Occipital lobe (tissue), 2 donors: ENCODE measurements around the gene ICAM1. TPM values are rescaled to one million over a fixed set of nuclear protein-coding genes. Genes with fewer than 3 reads are reported as not detected.
"Not testable (repeated sequence)": the region's sequence is repeated elsewhere in the genome, so short reads cannot be mapped to it uniquely, and the experiment has no call there.

ENCODE experiments used
- DNase-seq: peaks from one replicate; lab custom pipeline; 2025; lab: John Stamatoyannopoulos, UW
- total RNA-seq: library from RNA; depleted of rRNA; stranded (reverse); fragments of >200 nt; gene quantifications from one replicate; pipeline ENCODE4 v1.2.3, GENCODE V29; 2014

Gene ICAM1
- total RNA-seq, result 1.6 TPM

GRCh38 chr19:10270616-10271394 lies at the start of gene ICAM1:
Gene ICAM1 (plus strand): TSS chr19:10271120. CDS start chr19:10271160, 40 bp downstream.
- DNase-seq, result peak; percentile 13

DNA sequence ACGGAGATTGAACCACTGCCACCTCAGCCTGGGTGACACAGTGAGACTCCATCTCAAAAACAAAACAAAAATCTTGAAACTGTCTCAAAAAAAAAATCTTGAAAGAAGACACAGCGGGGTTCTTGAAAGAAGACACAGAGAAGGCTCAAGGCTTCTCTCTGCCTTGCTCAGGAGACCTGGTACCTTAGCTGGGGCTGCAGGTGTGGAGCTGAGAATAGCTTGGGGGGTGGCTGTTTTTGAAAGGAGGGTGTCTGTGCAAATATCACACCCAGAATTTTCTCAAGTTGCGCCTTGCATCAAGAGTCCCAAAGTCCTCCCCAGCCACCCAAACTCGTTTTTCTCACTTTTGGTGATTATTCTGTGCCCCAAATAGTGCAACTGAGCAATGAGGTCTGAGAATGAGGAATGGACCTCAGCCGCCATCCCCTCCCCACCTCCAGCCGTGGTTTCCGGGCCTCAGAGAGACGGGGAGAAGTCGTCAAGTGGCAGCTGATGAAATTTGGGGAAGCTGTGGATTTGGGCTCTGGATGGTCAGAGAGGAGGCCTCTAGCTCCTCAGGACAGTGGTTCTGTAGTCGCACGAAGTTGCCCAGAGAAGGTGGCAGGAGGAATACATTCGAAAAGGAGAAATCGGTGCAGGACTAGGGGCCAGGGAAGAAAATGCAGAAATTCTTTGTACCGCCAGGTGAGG lies 48.6 kb upstream of the ICAM1 start:
- DNase-seq, result no peak

DNA sequence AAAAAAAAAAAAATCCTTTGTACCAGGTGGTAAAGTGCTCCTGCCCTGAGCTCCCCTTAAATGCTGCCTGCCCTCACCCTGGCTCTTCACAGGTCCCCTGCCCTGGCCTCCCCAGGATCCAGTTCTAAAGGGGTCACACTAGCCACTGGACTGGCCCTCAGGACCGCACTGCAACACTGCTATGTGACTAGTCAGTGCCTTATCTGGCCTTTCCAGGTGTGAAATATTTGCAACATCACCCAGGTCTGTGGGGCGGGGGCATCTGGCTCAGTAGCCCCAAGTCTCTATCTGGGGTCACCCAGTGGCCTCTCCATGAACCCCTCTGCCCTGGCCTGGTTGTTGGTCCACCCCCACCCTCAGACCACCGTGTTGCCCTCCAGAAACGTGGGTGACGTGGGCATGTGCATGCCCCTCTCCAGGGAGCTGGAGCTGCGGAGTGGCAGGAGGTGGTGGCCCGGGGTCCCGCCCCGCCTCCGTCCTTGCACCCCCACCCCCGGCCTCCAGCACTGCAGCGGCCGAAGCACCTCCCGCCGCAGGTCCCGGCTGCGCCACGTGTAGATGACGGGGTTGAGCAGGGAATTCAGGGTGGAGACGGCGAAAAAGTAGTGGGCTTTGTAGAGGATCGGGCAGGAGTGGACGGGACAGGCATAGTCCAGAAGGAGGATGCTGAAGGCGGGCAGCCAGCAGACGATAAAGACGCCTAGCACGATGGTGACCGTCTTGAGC lies 47.3 kb upstream of the ICAM1 start:
- no peak for DNase-seq

DNA sequence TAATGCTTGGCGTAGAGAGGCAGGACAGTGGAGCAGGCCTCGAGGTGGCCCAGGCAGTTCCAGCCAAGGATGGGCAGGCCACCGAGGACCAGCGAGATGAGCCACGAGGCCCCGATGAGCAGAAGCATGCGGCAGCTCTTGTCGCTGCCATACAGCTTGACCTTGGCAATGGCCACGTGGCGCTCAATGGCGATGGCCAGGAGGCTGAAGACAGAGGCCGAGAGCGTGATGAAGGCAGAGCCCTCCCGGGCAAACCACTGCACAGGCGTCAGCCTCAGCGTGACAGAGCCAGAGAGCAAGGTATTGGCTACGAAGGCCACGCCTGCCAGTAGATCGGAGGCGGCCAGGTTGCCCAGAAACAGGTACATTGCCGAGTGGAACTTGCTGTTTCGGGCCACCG lies 46.6 kb upstream of the ICAM1 start:
- DNase-seq, result no peak

DNA sequence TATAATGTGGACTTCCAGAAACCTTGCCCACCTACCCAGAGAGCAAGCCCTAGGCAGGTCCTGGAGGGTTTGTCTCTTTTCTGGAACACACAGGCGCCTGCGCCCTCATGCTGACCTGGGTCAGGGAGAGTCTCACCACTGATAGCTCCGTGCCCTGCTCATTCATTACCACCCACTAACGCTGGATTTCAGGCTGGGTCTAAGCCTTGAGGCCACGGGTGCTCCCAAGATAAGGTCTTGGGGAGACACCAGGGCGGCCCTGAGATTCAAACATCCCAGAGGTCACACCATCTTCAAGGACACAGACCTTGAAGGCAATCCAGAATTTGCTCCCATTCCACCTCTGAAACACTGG lies 44.9 kb upstream of the ICAM1 start:
- no peak for DNase-seq

DNA sequence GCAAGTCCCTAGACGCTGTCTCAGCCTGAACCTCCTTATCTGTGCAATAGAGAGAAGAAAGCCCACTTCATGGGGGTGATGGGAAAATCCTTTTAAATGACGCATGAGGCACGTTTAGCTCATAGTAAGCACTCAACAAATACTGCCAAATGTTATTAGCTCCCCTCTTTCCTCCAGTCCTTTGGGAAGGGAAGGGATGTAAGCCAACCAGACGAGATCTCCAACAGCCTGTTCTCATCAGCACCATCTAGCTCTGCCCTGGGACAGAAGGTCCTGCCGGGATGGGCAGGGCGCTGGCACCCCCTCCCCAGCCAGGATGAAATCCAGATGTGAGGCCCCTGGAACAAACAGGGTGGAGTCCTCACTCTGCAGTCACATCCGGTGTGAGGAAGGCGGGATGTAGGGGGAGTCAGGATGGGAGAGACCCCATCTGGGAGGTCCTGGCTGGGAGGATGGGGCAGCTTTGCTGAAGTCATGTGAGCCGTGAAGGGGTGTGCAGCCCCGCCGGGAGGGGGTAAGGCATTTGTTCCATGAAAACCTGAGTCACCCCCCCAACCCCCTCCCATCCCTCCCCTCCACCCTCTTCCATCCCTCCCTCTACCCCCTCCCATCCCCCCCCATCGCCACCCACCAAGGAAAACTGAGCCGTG lies 44.4 kb upstream of the ICAM1 start:
- DNase-seq, result no peak

DNA sequence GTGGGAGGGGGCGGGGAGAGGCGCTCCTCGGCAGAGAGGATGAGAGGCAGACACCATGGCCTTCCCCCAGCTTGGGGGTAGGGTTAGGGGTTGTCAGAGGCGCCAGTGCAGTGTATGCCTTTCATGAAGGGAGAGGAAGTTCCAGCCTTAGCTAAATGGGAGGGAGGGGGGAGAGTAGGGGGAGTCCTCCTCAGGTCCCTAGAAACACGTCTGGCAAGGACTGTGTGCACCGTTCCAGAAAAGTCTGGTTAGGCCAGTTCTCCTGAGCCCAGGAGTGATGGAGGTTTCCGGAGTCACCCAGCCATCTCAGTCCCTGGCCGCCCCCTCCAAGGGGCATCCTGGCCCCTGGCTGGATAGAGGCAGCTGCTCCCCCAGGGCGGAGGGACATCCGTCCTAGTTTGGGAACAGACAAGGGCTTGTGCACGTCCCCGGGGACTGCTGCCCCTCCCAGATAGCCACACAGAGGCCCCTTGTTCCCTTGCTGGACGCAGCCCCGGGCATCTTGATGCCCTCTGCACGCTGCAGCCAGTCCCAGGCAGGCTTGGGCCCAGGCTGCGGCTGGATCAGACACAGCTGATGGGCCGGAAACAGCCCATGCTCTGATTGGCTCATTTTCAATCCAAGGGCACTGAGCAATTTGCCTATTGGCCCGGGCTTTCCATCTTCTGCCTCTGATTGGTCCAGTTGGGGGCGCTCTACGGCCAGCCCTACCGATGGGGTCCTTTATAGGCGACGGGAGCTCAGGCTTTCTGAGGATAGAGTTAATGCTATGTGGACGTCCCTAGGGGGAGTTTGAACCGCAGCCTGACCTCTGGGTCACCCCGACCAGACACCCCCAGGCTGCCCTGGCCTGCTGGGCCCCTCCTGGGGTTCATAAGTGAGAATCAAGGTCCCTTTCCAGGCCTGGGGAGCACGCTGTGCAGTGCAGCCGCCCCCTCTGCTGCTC lies 43.6 kb upstream of the ICAM1 start:
- DNase-seq, result peak; percentile 88

DNA sequence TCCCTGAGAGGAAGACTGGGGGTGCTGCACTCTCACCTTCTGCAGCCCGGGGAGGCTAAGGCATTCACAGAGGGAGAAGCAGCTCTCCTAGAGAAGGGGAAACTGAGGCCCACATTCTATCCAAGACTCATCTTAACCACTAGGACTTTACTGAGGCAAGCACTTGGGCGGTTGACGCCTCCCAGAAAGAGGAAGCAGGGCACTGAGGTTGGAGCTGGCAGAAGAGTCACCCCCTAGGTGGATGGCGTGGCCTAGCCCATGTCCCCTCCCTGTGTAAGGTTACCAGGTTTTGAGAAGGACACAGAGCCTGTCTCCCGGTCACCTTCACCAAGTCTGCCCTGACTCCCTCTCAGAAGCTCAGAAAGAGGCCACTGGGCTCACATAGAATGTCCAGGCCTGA lies 42.5 kb upstream of the ICAM1 start:
- no peak for DNase-seq

- no peak for DNase-seq
These were observed 42.0 kb upstream of the ICAM1 start for GRCh38 chr19:10228920-10229319.

DNA sequence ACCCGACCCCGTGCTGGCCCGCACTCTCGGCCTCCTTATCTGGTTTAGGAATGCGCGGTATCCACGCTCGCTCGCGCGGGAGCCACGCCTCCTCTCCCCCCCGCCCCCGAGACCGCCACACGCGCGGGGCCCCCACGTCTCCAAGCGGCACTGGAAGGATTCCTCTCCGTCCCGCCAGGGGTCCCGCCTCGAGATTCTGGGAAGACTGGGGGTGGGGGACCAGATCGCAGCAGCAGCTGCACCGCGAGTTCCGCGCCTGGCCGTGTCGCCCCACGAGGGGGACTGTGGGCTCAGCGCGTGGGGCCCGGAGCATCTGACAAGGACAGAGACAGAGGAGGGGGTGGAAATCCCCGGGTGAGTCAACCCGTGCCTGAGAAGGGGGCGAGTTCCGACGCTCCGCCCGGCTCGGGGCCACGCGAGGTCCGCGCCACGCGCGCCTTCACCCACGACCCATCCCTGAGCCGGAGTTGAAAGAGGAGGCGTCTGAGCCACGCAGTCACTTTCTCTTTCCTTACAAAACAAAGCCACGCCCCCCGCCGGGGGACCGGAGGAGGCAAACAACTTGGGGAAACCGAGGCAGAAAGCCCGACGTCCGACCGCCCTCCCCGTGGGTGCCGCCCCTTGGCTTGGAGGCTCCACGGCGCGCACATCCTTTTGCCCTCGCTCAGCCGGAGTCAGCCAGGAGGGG lies 40.6 kb upstream of the ICAM1 start:
- DNase-seq, result no peak

DNA sequence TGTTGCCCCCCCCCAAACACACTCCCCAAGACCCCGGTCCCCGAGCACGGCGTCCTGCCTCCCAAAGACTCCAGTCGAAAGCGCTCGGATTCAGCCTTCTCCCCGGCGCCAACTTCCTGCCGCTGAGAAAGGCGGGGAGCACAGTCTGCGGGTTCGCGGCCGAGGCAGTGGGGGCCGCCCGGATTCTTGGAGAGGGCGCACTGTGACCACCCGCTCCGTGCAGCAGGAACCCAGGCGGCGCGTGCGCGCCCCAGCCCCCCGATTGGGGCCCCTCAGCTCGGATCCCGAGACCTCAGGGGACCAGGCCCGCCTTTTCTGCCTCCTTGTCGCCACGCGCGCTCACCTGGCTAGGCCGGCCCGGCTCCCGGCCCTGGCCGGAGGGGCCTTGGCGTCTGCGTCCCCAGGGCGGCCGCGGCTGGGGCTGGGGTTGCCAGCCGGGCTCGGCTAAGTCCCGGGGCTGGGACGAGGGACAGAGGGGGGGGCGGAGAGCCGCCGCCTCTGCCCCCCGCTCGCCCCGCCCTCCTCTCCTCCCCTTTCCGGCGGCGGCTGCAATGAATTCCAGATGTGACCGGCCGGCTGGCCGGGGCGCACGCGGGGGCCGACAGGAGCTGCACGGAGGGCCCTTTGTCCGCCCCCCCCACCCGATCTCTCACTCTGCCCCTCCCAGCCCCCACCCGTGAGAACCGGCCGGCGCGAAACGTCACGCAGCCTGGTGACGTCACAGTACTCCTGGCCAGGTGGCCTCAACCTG lies 39.9 kb upstream of the ICAM1 start, which contains the start of gene S1PR2:
TSS of gene S1PR2 (minus strand) at position 471 of the 751 bp plus-strand sequence. CDS start 6,426 bp downstream, outside the sequence.
- no peak for DNase-seq

- no peak for DNase-seq
These were observed 39.2 kb upstream of the ICAM1 start for GRCh38 chr19:10231612-10232228.

GRCh38 chr19:10233946-10234345 lies 37.0 kb upstream of the ICAM1 start:
- DNase-seq, result no peak

- no peak for DNase-seq
These were observed 35.9 kb upstream of the ICAM1 start for GRCh38 chr19:10235003-10235402.

GRCh38 chr19:10235409-10235808 lies 35.5 kb upstream of the ICAM1 start:
- DNase-seq, result not testable (repeated sequence)

DNA sequence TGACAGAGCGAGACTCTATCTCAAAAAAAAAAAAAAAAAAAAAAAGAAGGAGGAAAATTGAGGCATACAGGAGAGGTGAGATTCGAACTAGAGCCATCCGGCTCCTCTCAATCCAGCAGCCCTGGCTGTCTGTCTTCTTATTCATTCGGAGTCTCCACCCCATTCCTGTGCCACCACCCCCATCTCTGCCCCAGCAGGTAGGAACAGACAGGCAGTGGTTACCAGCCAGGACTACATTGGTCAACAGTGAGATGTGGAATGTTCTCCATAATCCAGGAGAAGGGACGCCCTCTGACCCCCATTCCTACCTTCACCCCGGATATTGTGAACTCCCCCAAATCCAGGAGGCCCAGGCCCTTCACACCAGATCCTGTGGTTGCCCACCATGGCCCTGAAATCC lies 33.2 kb upstream of the ICAM1 start:
- no peak for DNase-seq

DNA sequence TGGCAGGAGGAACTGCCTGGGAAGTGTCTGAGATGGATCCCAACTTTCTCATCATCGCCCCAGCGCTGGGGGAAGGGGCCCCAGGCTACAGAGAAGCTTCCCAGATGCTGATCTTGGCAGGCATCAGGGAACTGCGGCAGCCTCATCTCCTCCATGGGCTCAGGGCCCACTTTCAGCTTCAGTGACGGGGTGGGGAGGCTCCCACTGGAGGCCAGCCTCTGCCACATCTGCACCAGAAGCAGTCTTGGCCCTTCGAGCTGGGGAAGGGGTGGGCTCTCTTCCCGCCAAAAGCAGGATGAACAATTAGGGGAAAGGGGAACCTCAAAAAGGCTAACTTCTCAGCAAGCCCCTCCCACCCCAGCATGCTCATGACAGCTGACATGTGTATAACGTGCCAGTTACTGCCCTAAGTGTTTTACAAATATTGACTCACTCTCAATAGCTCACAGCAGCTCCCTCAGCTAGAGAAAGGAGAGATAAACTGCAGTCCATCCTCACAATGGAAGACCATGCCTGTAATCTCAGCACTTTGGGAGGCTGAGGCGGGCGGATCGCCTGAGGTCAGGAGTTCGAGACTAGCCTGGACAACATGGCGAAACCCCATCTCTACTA lies 32.6 kb upstream of the ICAM1 start:
- DNase-seq, result no peak

DNA sequence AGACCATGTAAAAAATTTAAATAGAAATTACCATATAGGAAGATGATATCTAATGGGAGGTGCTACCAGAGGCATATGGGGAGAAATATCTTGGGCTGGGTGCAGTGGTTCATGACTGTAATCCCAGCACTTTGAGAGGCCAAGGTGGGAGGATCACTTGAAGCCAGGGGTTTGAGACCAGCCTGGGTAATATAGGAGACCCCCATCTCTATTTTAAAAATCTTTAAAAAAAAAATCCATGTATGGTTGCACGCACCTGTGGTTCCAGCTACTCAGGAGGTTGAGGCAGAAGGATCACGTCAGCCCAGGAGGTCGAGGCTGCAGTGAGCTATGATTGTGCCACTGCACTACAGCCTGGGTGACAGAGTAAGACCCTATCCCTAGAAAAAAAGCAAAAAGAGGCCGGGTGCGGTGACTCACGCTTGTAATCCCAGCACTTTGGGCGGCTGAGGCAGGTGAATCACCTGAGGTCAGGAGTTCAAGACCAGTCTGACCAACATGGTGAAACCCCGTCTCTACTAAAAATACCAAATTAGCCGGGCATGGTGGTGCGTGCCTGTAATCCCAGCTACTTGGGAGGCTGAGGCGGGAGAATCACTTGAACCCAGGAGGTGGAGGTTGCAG lies 29.0 kb upstream of the ICAM1 start:
- not testable (repeated sequence) for DNase-seq
